DOHH2 (cell line): ENCODE measurements around the gene SLC27A1.

Source experiments
- CTCF ChIP-seq: fragments of 200-600 bp; sonication (generic); IDR thresholded peaks from one replicate; pipeline ENCODE4 v1.5.1; 2014; ENCODE audit warnings: antibody characterized with exemption, mild to moderate bottlenecking, low read depth, low read length; ENCODE audit not compliant: poor library complexity, severe bottlenecking
- EZH2phosphoT487 ChIP-seq: fragments of 200-600 bp; sonication (generic); IDR thresholded peaks from 2 replicates; pipeline ENCODE4 v1.6.1; 2017; ENCODE audit warnings: borderline replicate concordance, mild to moderate bottlenecking, antibody characterized with exemption, low read length, moderate library complexity, mixed read lengths

DNA sequence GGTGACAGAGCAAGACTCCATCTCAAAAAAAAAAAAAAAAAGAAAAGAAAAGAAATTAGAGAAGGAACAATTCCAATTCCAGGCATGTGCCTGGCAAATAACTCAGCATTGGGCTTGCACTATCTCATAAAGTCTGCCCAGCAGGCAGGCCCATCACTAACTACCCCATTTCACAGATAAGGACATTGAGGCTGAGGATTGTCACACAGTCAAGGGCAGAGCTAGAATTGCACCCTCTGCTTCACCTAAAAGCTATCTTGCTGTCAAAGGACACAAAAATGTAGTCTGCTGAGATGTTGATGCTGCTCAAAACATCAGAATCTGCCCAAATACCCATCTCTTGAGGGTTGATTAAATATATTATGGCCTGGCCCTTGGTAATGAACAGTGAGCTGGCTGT lies 64.4 kb downstream of the SLC27A1 start:
- TF ChIP-seq CTCF, result no peak
- TF ChIP-seq EZH2phosphoT487, result no peak
